Putamen (tissue), 1 donor: ENCODE measurements around the gene MRI1.
"Not testable (repeated sequence)": the region's sequence is repeated elsewhere in the genome, so short reads cannot be mapped to it uniquely, and the experiment has no call there.

Source experiments
- DNase-seq: peaks from one replicate; pipeline ENCODE4 v3.0.0-alpha.2; 2016; ENCODE audit warnings: low spot score

Gene MRI1

GRCh38 chr19:13761423-13761822, 2.9 kb upstream of the MRI1 start:
- DNase-seq: no peak

GRCh38 chr19:13762635-13763235, 1.6 kb upstream of the MRI1 start:
- DNase-seq: no peak

GRCh38 chr19:13763265-13763664, 1.1 kb upstream of the MRI1 start:
- DNase-seq: no peak

GRCh38 chr19:13764821-13765394, 586 bp downstream of the MRI1 start:
- DNase-seq: no peak

- no peak for DNase-seq
These were observed 1.2 kb downstream of the MRI1 start for GRCh38 chr19:13765395-13766094.

GRCh38 chr19:13766095-13766481, 1.8 kb downstream of the MRI1 start:
- DNase-seq: no peak

- no peak for DNase-seq
These were observed 4.2 kb downstream of the MRI1 start for GRCh38 chr19:13768510-13768909.

GRCh38 chr19:13770013-13770635, 5.8 kb downstream of the MRI1 start:
- DNase-seq: no peak

GRCh38 chr19:13774217-13775191, 10.2 kb downstream of the MRI1 start, which contains the start of gene C19orf53:
Gene C19orf53 (plus strand): TSS chr19:13774456. CDS start chr19:13774478, 22 bp downstream.
- peak; percentile 94 for DNase-seq

GRCh38 chr19:13778398-13778797, 14.1 kb downstream of the MRI1 start:
- no peak for DNase-seq

GRCh38 chr19:13778847-13779246, 14.5 kb downstream of the MRI1 start:
- DNase-seq: no peak

GRCh38 chr19:13779794-13780193, 15.5 kb downstream of the MRI1 start:
- DNase-seq: not testable (repeated sequence)

GRCh38 chr19:13781547-13781946, 17.2 kb downstream of the MRI1 start:
- DNase-seq: no peak

GRCh38 chr19:13782537-13782936, 18.2 kb downstream of the MRI1 start:
- DNase-seq: no peak

- DNase-seq: no peak
These were observed 19.5 kb downstream of the MRI1 start for GRCh38 chr19:13783565-13784500.

- peak; percentile 47 for DNase-seq
These were observed 20.6 kb downstream of the MRI1 start for GRCh38 chr19:13784731-13785452.

- no peak for DNase-seq
These were observed 24.7 kb downstream of the MRI1 start for GRCh38 chr19:13788991-13789390.

GRCh38 chr19:13790354-13790753, 26.0 kb downstream of the MRI1 start:
- no peak for DNase-seq

- DNase-seq: not testable (repeated sequence)
These were observed 29.0 kb downstream of the MRI1 start for GRCh38 chr19:13793317-13793716.

- no peak for DNase-seq
These were observed 30.1 kb downstream of the MRI1 start for GRCh38 chr19:13794398-13794756.
